ENCODE measurements around the gene MAPT.

DNA sequence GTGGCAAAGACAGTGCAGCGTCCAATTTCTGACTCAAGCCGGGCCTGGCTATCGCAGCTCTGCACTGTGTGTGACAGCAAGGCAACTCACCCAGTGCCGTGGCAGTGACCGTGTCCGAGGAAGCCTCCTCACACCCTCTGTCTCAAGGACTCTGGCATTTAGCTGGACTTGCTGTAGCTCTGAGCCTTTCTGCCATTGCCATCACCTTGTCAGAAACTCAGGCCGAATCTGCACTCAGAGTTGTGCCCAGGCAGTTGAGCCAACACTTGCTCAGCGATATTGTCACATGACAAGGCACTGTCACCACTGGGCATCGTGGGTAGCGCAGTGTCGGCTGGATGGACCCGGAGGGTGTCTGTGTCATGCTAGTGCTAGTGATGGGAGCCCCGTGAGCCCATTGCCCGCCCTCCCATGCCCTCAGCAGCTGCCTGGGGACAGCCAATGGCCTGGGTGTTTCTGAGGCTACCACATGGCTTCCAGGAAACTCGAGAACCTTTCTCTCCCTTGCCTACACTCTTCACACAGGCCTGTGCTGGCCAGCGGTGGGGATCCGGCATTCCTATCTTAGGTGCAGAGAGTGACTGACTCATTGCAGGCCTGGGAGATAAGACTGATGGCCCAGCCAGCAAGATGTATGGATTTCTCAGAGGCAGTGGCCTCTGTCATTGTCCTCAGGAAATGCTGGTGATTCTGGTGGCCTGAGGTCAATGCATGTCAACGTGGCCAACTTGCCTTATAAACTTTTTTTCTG lies 82.6 kb downstream of the MAPT start:
- TF ChIP-seq, protein P1, sequence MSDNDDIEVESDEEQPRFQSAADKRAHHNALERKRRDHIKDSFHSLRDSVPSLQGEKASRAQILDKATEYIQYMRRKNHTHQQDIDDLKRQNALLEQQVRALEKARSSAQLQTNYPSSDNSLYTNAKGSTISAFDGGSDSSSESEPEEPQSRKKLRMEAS (IDR thresholded peaks at IDR 0.05): no peak
- TF ChIP-seq TCF7L2 (IDR thresholded peaks at IDR 0.05; ENCODE audit: borderline replicate concordance, extremely low read depth, insufficient read depth, insufficient read length) (no peak), ZNF274 (IDR thresholded peaks at IDR 0.05; ENCODE audit: low read depth, low read length) (no peak), RAD21 (IDR thresholded peaks at IDR 0.05; ENCODE audit: low read depth) (no peak), POLR2AphosphoS5 (IDR thresholded peaks at IDR 0.05; ENCODE audit: low read depth, low read length) (no peak), CEBPB (IDR thresholded peaks at IDR 0.05; ENCODE audit: low read depth) (no peak)

Data from HCT116 (cell line).